GM18909 (cell line): ENCODE measurements around the gene SH3PXD2A.

Experiments
- ATAC-seq: cut with Tn5 transposase; IDR thresholded peaks from one replicate; pipeline ENCODE4 v1.9.1; 2021; ENCODE audit warnings: mild to moderate bottlenecking; ENCODE audit not compliant: unreplicated experiment, poor library complexity

Gene SH3PXD2A

GRCh38 chr10:103544657-103545310 is 310.6 kb downstream of the SH3PXD2A start:
- no peak for ATAC-seq
